PC-3 (cell line): ENCODE data around the gene FOXO3.

ENCODE experiments used
- EZH2 ChIP-seq: fragments of 300-600 bp; sonication (generic); IDR thresholded peaks from one replicate; pipeline ENCODE4 v1.6.1; 2017; ENCODE audit warnings: antibody characterized with exemption, mild to moderate bottlenecking, low read length; ENCODE audit not compliant: unreplicated experiment
- EZH2phosphoT487 ChIP-seq: fragments of 300-600 bp; sonication (generic); IDR thresholded peaks from 2 replicates; pipeline ENCODE4 v1.6.1; 2018; ENCODE audit warnings: mild to moderate bottlenecking, antibody characterized with exemption, low read length, borderline replicate concordance
- TF ChIP-seq, protein P1 (sequence below): fragments of 300-600 bp; sonication (generic); conservative IDR thresholded peaks from 2 replicates; pipeline ENCODE4 v1.5.1; 2017; ENCODE audit warnings: antibody characterized with exemption, low read depth, mild to moderate bottlenecking, low read length

DNA sequence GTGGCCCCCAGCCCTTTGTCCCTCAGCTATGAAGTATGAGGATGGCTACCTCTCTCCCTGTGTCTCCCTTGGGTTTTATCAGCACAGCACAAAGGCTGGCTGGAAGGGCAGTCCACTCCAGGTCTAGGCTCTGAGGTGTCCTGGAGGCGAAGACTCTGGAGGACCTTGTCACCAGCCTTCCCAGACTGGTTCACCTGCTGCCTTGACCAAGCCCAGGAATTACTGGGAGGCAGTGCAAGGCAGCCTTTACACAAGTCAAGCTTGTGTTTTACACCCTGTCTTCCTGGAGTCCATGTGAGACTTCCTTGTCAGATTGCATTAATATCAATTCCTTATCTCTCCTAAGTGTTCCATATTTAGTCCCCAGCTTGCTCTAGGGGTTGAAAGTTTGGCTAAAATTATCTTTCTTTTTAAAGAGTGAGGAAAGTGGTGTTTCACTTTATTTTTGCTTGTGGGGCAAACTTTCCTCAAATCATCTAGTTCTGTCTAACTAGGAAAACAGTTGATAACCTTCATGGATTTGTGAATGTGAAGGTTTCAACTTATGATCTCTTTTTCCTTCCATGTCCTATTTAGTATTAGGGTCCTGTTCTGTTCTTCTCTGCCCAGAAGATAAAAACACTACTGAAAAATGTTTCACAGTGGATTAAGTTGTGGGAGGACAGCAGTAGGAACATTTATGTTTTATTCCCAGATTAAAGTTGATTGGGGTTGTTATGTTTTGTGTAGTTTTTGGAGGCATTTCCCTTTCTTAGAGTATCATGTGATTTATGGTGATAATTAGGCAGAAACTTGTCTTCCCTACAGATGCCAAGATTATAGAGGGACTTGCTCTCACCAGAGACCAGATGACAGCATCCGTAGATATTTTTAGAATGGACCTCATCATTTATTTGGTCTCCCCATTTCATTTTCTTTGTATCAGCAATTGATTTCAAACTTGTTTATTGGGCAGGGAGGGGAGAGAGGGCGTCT, 114.8 kb downstream of the FOXO3 start:
- TF ChIP-seq, protein P1, sequence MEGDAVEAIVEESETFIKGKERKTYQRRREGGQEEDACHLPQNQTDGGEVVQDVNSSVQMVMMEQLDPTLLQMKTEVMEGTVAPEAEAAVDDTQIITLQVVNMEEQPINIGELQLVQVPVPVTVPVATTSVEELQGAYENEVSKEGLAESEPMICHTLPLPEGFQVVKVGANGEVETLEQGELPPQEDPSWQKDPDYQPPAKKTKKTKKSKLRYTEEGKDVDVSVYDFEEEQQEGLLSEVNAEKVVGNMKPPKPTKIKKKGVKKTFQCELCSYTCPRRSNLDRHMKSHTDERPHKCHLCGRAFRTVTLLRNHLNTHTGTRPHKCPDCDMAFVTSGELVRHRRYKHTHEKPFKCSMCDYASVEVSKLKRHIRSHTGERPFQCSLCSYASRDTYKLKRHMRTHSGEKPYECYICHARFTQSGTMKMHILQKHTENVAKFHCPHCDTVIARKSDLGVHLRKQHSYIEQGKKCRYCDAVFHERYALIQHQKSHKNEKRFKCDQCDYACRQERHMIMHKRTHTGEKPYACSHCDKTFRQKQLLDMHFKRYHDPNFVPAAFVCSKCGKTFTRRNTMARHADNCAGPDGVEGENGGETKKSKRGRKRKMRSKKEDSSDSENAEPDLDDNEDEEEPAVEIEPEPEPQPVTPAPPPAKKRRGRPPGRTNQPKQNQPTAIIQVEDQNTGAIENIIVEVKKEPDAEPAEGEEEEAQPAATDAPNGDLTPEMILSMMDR: no peak
- TF ChIP-seq EZH2phosphoT487: no peak
- no peak for TF ChIP-seq EZH2
